ENCODE results near the gene ARHGAP24. TPM values are rescaled to one million over a fixed set of nuclear protein-coding genes. Genes with fewer than 3 reads are reported as not detected.

Gene ARHGAP24
- total and polyA plus RNA-seq, 12 donors, result 0.72 to 53.4 (median 4.4) TPM

DNA sequence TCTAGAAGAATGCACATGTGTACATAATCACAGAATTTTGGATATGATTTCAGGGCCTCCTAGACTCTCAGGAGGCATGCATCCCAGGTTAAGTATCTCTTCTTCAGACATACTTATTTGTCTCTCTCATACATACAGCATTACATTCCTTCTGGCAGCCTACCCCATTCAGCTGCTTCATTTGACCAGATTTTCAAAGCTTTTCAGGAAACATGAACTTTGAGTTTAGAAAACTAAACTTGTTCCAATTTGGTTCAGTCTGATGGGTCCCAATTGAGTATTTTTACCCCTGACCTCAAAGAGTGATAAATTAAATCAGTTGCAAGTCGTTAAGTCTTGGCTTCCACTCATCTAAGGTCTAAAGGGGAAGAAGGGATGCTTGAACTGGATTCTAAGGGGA lies 330.9 kb downstream of the ARHGAP24 start:
- intact Hi-C loops (cut with DNase I), result no loop called here
- H3K36me3 ChIP-seq (replicated peaks in 1 of 2), result no peaks in the 10 kb centered on the region
- WGBS, 4 donors, result 45 to 69% (median 56%) methylated on average over 1 of the region's 1 CpG

GRCh38 chr4:85806334-85806733 lies 331.4 kb downstream of the ARHGAP24 start:
- intact Hi-C loops (cut with DNase I), result no loop called here
- Histone ChIP-seq H3K27me3 (no peaks in the 10 kb centered on the region), H3K4me1 (replicated peaks in 1 of 2) (no peaks in the 10 kb centered on the region), H3K36me3 (replicated peaks in 1 of 2) (no peaks in the 10 kb centered on the region), H3K4me3 (no peak overlapping the region), H3K9me3 (replicated peaks in 1 of 3) (no peaks in the 10 kb centered on the region), H3K27ac (no peak overlapping the region)
- DNase-seq, result no peak
- TF ChIP-seq, protein P1, sequence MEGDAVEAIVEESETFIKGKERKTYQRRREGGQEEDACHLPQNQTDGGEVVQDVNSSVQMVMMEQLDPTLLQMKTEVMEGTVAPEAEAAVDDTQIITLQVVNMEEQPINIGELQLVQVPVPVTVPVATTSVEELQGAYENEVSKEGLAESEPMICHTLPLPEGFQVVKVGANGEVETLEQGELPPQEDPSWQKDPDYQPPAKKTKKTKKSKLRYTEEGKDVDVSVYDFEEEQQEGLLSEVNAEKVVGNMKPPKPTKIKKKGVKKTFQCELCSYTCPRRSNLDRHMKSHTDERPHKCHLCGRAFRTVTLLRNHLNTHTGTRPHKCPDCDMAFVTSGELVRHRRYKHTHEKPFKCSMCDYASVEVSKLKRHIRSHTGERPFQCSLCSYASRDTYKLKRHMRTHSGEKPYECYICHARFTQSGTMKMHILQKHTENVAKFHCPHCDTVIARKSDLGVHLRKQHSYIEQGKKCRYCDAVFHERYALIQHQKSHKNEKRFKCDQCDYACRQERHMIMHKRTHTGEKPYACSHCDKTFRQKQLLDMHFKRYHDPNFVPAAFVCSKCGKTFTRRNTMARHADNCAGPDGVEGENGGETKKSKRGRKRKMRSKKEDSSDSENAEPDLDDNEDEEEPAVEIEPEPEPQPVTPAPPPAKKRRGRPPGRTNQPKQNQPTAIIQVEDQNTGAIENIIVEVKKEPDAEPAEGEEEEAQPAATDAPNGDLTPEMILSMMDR (IDR thresholded peaks at IDR 0.05), result no peak
- TF ChIP-seq POLR2A (IDR thresholded peaks at IDR 0.05), result no peak

More for the DNA sequence above, 330.9 kb downstream of the ARHGAP24 start:
- Histone ChIP-seq H3K4me1 (replicated peaks in 1 of 2) (no peaks in the 10 kb centered on the region), H3K27ac (no peak overlapping the region), H3K4me3 (no peak overlapping the region), H3K9me3 (replicated peaks in 1 of 3) (no peaks in the 10 kb centered on the region), H3K27me3 (no peaks in the 10 kb centered on the region)
- TF ChIP-seq POLR2A (IDR thresholded peaks at IDR 0.05), result no peak
- TF ChIP-seq, protein P1 (IDR thresholded peaks at IDR 0.05), result no peak
- DNase-seq, result no peak

DNA sequence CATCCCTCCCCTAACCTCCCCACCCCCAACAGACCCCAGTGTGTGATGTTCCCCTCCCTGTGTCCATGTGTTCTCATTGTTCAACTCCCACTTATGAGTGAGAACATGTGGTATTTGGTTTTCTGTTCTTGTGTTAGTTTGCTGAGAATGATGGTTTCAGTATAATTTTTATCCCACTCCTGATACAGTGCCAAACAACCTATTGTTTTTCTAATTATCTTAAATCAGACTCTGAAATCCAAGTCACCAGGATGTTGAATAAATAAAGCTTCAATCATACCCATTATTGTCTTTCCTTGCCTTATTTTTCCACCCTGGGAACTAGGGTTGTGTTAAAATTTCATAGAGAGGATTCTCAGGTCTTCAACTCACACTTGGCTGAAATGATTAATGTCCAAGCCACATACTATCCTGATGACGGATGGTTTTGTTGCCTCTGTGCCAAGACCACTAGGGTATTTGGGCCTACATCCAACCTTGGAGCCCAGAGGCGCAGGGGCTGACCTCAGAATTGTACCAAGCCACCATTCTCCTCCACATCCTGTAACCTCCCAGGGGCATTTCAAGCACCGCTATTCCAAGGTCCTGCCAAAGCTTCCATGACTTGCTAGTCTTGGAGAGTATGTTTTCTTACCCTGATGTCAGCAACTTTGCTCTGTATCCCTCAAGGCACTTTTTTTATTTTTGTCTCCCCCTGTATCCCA lies 332.4 kb downstream of the ARHGAP24 start:
- Histone ChIP-seq H3K27ac (no peak overlapping the region), H3K4me3 (no peak overlapping the region), H3K36me3 (replicated peaks in 1 of 2) (no peaks in the 10 kb centered on the region), H3K4me1 (replicated peaks in 1 of 2) (no peaks in the 10 kb centered on the region), H3K27me3 (no peaks in the 10 kb centered on the region), H3K9me3 (replicated peaks in 1 of 3) (no peaks in the 10 kb centered on the region)
- intact Hi-C loops (cut with DNase I), result no loop called here
- 38 to 57% (median 48%) methylated on average over 3 of the region's 3 CpGs for WGBS, 4 donors
- DNase-seq, result peak in 1 of 7 donors; percentile 2
- TF ChIP-seq, protein P1 (IDR thresholded peaks at IDR 0.05), result no peak
- no peak for TF ChIP-seq POLR2A (IDR thresholded peaks at IDR 0.05)

- H3K36me3 ChIP-seq (replicated peaks in 1 of 2), result no peaks in the 10 kb centered on the region
- WGBS, 4 donors, result 37 to 44% (median 40%) methylated on average over 2 of the region's 2 CpGs
- TF ChIP-seq POLR2A (IDR thresholded peaks at IDR 0.05), result no peak
- TF ChIP-seq, protein P1 (IDR thresholded peaks at IDR 0.05), result no peak
- no peak overlapping the region for H3K27ac ChIP-seq
- no peaks in the 10 kb centered on the region for H3K9me3 ChIP-seq (replicated peaks in 1 of 3)
- DNase-seq, result no peak
- no peaks in the 10 kb centered on the region for H3K4me1 ChIP-seq (replicated peaks in 1 of 2)
- H3K27me3 ChIP-seq, result no peaks in the 10 kb centered on the region
- H3K4me3 ChIP-seq, result no peak overlapping the region
- intact Hi-C loops (cut with DNase I), result no loop called here
Observed at GRCh38 chr4:85808104-85808503, 333.2 kb downstream of the ARHGAP24 start.
